Measurements from ENCODE around the gene BSDC1.

GRCh38 chr1:32341186-32341757 lies 53.0 kb downstream of the BSDC1 start:
- TF ChIP-seq EZH2phosphoT487 (IDR thresholded peaks at IDR 0.05; ENCODE audit: borderline replicate concordance, low read depth) (no peak), POLR2AphosphoS5 (IDR thresholded peaks at IDR 0.05; ENCODE audit: low read depth, low read length) (no peak), REST (IDR thresholded peaks at IDR 0.05; ENCODE audit: low read depth, low read length) (no peak), CTCF (IDR thresholded peaks at IDR 0.05) (no peak), USF1 (IDR thresholded peaks at IDR 0.05; ENCODE audit: borderline replicate concordance, low read depth) (no peak), NFIC (IDR thresholded peaks at IDR 0.05; ENCODE audit: borderline replicate concordance) (no peak), JUND (IDR thresholded peaks at IDR 0.05) (no peak), USF2 (IDR thresholded peaks at IDR 0.05; ENCODE audit: borderline replicate concordance, low read depth, low read length) (no peak), TAF1 (IDR thresholded peaks at IDR 0.05; ENCODE audit: borderline replicate concordance, low read depth, low read length) (no peak), RAD21 (IDR thresholded peaks at IDR 0.05; ENCODE audit: low read length) (no peak), MXI1 (IDR thresholded peaks at IDR 0.05; ENCODE audit: low read depth, low read length) (no peak), CHD2 (IDR thresholded peaks at IDR 0.05; ENCODE audit: low read length, partially characterized antibody) (no peak), NRF1 (IDR thresholded peaks at IDR 0.05; ENCODE audit: low read depth, low read length) (no peak)

All from SK-N-SH (cell line).